ENCODE results near the gene RAB17.

Gene RAB17

GRCh38 chr2:237535385-237536082 is 55.0 kb downstream of the RAB17 start:
- no peak for DNase-seq

GRCh38 chr2:237534380-237534779 is 56.2 kb downstream of the RAB17 start:
- no peak for DNase-seq

- DNase-seq: no peak
Observed at GRCh38 chr2:237533668-237534161, 56.8 kb downstream of the RAB17 start.

GRCh38 chr2:237532160-237532559 is 58.4 kb downstream of the RAB17 start:
- DNase-seq: no peak

GRCh38 chr2:237530472-237531433 is 59.8 kb downstream of the RAB17 start:
- no peak for DNase-seq

GRCh38 chr2:237529452-237530402 is 60.8 kb downstream of the RAB17 start:
- DNase-seq: no peak

GRCh38 chr2:237527766-237528165 is 62.8 kb downstream of the RAB17 start:
- DNase-seq: no peak

GRCh38 chr2:237527233-237527632 is 63.3 kb downstream of the RAB17 start:
- DNase-seq: no peak

GRCh38 chr2:237525559-237526157 is 64.9 kb downstream of the RAB17 start:
- DNase-seq: no peak

- DNase-seq: no peak
Observed at GRCh38 chr2:237524631-237525030, 65.9 kb downstream of the RAB17 start.

All from NCI-H1105 (cell line).